ENCODE results near the gene LGI4. TPM values are rescaled to one million over a fixed set of nuclear protein-coding genes. Genes with fewer than 3 reads are reported as not detected.
A peak's percentile ranks its signal among the peaks of the same experiment; 100 is the strongest.

LGI4 gene
- polyA plus RNA-seq, 1 donor: 13.2 TPM

- DNase-seq: no peak
These were observed 11.3 kb downstream of the LGI4 start for GRCh38 chr19:35123573-35123972.

- DNase-seq: no peak
These were observed 11.9 kb downstream of the LGI4 start for GRCh38 chr19:35122687-35123551.

GRCh38 chr19:35120898-35121297 is 14.0 kb downstream of the LGI4 start:
- DNase-seq: no peak

- no peak for DNase-seq
These were observed 14.4 kb downstream of the LGI4 start for GRCh38 chr19:35120492-35120891.

GRCh38 chr19:35119578-35120155 is 15.2 kb downstream of the LGI4 start:
- no peak for DNase-seq

- no peak for DNase-seq
These were observed 15.8 kb downstream of the LGI4 start for GRCh38 chr19:35119091-35119490.

GRCh38 chr19:35118268-35119020 is 16.4 kb downstream of the LGI4 start:
- no peak for DNase-seq

- DNase-seq: no peak
These were observed 17.1 kb downstream of the LGI4 start for GRCh38 chr19:35117799-35118198.

GRCh38 chr19:35117116-35117515 is 17.7 kb downstream of the LGI4 start:
- no peak for DNase-seq

- no peak for DNase-seq
These were observed 18.6 kb downstream of the LGI4 start for GRCh38 chr19:35116072-35116801.

GRCh38 chr19:35115177-35115951 is 19.5 kb downstream of the LGI4 start, which contains the start of gene FXYD3:
Gene FXYD3 (plus strand): TSS chr19:35115823. CDS start chr19:35119377, 3,554 bp downstream.
- DNase-seq: no peak

- peak; percentile 76 for DNase-seq
These were observed 20.3 kb downstream of the LGI4 start for GRCh38 chr19:35114353-35115176.

- no peak for DNase-seq
These were observed 21.7 kb downstream of the LGI4 start for GRCh38 chr19:35112995-35113688.

GRCh38 chr19:35110974-35111373 is 23.9 kb downstream of the LGI4 start:
- DNase-seq: no peak

- DNase-seq: no peak
These were observed 25.3 kb downstream of the LGI4 start for GRCh38 chr19:35109395-35110112.

GRCh38 chr19:35108730-35109129 is 26.1 kb downstream of the LGI4 start:
- no peak for DNase-seq

- no peak for DNase-seq
These were observed 27.3 kb downstream of the LGI4 start for GRCh38 chr19:35107545-35107944.

GRCh38 chr19:35106898-35107541 is 27.8 kb downstream of the LGI4 start:
- no peak for DNase-seq

GRCh38 chr19:35106291-35106583 is 28.6 kb downstream of the LGI4 start:
- DNase-seq: no peak

Data from hindlimb muscle (tissue), 1 donor.